IPS-11a (cell line): Measurements from ENCODE around the gene CHSY3.
"Not testable (repeated sequence)": the region's sequence is repeated elsewhere in the genome, so short reads cannot be mapped to it uniquely, and the experiment has no call there.

Source experiments
- H3K4me3 ChIP-seq: one replicate; pipeline ENCODE4 v1.5.1; 2013; ENCODE audit warnings: low read depth, low read length, control low read depth

The CHSY3 gene

DNA sequence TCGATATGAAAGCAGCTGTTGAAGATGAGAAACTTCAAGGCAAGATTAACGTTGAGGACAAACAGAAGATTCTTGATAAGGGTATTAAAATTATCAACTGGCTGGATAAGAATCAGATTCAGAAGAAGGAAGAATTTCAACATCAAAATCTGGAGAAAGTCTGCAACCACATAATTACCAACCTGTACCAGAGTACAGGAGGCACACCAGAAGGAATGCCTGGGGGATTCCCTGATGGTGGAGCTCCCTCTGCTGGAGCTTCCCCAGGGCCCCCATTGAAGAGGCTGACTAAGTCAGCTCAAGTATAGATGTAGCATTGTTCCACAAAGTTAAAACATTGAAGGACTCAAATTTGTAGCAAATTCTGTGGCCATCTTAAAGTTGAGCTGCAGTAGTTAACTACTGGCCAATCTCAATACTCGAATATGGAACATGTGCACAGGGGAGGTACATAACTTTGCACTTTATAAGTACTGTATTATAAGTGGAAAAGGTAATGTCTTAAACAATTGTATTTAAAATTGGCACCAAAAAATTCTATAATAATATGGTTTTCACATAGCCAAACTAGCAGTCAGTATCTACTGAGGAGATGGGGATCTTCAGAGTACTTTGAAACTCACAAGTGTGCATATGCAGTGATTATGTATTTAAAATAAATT is 237.5 kb downstream of the CHSY3 start:
- H3K4me3 ChIP-seq: no peak overlapping the region

DNA sequence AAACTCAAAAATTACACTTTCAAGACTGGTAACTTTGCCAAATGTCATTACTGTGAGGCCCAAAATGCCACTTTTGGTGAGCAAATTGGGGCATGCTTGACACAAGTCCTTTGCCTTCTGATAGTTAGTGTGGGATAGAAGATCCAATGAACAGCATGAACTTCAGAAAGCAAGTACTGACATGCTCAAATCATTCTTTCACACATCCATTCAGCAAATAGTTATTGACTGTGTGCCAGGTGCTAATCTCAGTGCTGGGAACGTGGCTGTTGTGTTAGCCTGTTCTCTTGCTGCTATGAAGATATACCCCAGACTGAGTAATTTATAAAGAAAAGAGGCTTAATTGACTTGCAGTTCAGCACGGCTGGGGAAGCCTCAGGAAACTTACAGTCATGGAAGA is 247.0 kb downstream of the CHSY3 start:
- H3K4me3 ChIP-seq: no peak overlapping the region

DNA sequence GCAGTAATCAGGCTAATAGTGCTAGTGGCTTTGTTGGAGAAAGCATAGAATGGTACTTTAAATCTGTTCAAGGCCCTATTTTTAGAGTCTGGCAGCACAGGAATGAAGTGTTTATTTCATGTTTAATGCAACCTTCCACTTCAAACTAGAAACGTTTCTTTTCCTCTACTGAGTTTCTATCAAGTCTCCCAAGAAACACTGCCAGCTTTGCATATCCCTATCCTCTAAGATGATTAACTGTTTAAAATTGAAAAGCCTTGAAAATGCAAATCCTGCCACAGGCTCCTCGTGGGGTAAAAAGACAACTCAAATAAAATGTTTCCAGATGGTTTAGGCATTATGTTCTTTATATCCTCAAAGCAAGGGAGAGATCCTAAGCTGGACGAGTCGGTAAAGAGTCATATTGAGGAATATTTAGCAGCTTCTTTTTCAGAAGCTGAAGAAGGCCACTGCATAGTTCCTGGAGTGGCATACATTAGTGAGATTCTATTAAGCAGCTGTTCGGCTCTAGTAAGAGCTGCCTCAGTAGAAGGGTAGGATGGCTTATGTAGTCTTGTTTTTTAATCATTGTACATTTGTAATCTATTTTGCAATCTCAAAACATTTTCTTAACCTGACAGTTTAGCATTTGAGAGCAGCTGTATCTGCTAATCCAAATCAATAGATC is 251.2 kb downstream of the CHSY3 start:
- H3K4me3 ChIP-seq: no peak overlapping the region

DNA sequence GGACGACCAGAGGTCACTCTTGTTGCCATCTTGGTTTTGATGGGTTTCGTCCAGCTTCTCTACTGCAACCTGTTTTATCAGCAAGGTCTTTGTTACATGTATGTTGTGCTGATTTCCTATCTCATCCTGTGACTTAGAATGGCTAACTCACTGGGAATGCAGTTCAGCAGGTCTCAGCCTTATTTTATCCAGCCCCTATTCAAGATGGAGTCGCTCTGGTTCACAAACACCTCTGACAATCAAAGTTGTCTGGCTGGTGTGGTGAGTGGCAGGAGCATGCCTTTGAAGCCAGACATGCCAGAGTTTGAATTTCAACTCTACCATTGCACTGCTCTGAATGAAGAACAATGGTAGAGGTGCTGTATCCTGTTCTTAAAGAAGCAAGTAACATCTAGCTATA is 253.8 kb downstream of the CHSY3 start:
- no peak overlapping the region for H3K4me3 ChIP-seq

DNA sequence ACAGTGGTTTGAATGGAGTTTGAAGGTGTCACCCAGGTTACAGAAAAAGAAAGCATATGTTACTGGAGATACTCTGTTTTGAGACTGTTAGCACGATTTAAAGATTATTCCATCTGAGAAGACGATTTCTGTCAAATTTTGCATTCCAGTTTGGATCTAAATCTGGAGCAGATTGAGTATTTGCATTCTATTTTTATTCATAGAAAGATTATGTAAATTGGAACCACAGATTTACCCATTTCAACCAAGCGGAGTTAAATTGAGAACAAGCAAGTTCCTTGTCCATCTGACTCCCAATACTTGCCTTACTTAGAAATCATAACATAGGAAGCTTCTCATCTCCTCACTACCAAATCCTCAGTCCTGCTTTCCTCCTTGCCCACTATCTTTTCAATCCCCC is 255.7 kb downstream of the CHSY3 start:
- no peak overlapping the region for H3K4me3 ChIP-seq

DNA sequence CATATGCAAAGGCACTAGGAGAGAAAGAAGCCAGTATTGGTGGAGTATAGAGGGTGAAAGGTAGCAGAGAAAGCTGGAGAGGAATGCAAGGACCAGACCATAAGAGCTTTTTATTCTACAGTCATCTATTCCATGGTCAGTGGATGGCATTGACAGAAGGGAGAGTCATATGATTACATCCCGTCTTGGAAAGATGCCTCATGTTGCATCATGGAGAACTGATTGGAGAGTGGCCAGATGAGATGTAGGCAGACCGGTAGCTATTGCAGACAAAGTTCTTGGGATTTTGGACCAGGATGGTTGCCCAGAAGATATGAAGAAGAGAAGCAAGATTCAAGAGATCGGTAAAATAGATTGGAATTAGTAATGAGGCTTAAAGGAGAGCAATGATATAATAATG is 260.7 kb downstream of the CHSY3 start:
- no peak overlapping the region for H3K4me3 ChIP-seq

DNA sequence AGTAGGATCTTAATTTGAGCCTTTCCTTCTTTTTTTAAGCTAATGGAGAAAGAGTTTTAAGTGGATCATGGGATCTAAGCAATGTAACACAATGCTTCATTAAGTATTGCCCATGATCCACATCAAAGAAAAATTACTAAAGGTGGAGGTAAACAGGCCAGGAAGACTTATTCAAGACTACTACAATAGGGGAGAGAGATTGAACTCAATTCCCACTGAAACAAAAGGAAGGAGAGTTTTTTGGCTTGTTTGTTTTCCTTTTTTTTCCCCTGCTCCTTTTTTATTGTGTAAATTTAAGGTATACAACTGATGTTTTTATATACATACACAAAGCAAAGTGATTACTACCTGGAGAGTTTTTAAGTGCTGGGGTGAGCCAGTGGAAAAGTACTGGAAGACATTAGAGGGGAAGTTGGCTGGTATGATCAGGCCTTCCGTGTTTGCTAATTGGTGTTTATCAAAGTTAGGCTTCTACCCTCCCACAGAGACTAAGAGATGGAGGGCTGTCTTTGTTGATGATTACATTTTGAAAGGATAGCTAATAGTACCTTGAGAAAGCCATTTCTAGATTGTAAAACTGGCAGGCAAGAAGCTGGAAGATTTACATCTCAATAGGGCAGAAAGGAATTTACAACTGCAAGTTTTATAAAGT is 262.7 kb downstream of the CHSY3 start:
- no peak overlapping the region for H3K4me3 ChIP-seq

DNA sequence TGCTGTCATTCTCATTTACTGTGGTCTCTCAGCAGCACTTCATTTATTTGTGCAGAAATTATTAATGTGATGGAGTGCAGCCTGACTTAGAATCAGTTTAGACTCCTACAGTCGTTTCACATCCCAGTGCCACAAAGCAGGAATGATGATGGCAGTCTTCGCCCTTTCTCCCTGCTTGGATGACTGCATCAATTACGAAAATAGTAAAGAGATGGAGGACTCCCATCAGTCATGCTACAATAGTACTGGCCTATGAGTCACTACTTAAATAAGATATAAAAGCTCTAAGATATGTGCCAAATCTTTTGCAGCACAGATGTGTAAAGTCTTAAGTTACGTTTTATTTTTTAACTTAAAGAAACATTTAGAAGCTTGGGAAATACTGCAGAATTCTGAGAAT is 263.9 kb downstream of the CHSY3 start:
- H3K4me3 ChIP-seq: no peak overlapping the region

DNA sequence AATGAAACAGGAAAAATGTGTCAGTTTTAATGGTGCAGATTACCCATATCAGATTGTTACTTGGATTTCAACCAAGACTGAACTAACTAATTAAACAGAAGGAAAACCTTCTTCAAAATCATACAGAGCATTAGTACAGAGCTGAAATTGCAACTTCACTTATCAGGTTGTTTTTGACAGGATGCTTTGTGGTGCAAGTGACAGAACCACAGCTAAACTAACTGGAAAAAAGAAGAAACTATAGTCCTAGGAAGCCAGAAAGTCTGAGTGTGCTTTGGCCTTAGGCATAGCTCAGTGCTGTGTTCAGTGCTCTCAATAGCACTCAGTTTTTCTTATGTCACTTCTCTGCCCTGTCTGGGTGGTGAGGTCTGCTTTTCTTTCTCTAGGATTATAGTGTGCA is 267.4 kb downstream of the CHSY3 start:
- no peak overlapping the region for H3K4me3 ChIP-seq

DNA sequence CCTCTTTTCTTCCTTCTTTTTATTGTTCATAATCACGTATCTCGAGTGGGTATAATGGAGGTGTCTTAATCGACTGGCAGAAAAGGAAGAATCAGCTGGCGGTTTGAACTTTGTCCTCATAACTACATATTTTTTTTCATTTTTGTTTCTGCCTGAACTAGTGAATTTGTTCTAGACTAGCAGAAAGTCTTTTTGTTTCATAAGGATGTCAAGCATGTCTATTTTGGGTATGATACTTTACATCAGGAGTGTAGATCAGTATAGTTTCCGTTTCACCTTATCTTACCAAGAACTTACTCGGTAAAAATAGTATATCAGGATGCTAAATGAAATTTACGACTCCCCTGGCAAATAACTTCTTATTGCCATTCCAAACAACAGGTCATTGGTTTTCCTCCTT is 278.9 kb downstream of the CHSY3 start:
- H3K4me3 ChIP-seq: no peak overlapping the region

DNA sequence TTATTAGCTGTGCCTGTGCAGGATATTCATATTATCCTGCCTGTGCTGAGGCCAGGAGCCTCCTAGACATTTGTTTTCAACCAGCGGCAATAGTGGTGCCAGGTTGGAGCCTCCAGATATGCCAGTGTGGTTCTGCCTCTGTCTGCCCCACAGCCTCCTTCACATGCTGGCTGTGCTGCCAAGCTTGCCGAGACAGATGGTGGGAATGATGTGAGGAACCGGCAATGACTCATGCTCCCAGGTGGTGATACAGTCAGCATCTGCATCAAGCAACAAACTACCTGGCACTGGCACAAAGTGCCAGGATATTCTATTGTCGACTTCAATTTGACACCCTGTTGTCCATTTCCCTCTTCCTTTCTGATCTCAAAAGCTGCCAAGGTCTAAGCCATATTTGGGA is 285.7 kb downstream of the CHSY3 start:
- no peak overlapping the region for H3K4me3 ChIP-seq

DNA sequence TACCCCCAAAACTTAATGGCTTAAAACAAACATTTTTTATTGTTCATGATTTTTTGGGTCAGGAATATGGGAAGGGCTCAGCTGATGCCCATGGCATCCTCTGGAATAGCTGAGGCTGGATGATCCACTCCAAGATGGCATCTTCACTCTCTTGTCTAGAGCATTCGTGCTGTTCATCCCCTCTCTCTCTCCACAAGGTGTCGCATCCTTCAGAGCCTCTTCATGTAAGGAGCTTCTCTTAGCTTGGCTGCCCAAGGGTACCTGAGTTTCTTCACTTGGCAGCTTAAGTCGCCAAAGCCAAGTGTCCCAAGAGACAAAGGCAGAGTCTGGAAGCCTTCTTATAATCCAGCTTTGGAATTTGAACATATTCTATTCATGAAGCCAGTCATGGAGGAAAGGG is 294.7 kb downstream of the CHSY3 start:
- no peak overlapping the region for H3K4me3 ChIP-seq

DNA sequence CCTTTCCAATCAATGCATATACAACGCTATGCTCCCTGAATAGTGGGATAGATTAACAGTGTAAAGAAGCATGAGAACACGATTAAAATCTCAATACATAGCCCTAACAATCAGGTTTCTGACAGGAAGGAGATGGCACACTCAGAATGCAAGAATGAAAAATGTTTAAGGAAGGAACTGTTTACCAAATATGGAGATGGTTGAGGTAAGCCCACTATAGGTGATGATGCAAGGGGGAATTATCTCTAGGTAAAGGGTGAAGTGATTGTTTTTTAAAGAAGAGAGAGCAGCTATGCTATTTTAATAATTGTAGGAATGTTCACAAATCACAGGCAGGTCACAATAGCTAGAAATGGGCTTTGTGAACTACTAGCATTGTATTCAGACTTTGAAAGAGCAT is 302.4 kb downstream of the CHSY3 start:
- H3K4me3 ChIP-seq: no peak overlapping the region

DNA sequence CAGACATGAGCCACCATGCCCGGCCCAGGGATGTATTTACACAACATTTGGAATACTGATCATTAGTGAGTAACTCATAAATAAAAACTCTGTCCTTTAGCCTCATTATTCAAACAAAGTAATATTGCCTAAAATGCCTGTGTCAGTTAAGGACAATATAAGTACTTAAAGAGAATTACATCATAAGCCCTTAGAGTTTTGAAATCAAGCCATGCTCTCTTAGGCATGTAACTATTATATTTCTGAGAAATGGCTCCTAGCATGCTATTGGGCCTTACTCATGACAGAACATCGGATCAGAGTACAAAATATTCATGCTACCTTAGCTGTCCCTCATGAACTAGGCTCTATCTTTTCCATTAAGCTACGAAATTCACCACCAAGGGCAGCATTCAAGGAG is 309.3 kb downstream of the CHSY3 start:
- no peak overlapping the region for H3K4me3 ChIP-seq

DNA sequence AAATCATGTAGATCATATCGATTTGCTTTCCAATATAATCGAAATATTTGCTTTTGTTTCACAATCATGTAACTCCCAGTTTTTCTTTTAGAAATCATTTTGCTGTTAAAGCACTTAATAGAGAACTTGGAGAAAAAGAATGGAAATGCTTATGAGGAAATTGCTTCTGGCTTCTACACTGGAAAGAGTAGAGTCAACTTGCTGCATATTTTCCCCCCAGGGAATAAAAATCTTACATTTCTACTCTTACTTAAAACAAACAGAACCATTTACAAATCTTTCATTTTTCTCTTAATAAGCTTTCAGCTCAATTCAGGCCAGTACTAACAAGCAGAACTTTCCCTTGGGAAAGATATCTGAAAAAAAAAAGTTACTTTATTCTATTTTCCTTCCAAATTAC is 312.0 kb downstream of the CHSY3 start:
- H3K4me3 ChIP-seq: no peak overlapping the region

DNA sequence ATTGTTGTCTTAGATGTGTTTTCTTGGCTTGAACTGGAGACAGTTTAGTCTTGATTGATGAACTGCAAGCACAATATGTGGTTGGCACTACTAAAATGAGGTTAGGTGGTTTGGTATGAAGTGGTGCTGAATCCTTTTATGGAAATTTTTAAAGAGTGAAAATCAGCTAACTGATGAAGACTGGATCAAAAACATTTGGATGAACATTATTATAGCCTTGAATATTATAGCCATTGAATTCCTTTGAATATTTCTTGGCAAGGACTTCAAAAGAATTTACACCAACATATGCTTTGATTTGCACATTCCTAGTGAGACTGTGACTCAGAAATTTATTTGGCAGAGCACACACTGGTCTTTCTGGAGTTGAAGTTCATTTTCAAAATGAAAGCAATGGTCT is 318.3 kb downstream of the CHSY3 start:
- no peak overlapping the region for H3K4me3 ChIP-seq

DNA sequence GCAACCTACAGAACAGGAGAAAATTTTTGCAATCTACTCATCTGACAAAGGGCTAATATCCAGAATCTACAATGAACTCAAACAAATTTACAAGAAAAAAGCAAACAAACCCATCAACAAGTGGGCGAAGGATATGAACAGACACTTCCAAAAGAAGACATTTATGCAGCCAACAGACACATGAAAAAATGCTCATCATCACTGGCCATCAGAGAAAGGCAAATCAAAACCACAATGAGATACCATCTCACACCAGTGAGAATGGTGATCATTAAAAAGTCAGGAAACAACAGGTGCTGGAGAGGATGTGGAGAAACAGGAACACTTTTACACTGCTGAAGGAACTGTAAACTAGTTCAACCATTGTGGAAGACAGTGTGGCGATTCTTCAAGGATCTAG is 322.3 kb downstream of the CHSY3 start:
- not testable (repeated sequence) for H3K4me3 ChIP-seq

DNA sequence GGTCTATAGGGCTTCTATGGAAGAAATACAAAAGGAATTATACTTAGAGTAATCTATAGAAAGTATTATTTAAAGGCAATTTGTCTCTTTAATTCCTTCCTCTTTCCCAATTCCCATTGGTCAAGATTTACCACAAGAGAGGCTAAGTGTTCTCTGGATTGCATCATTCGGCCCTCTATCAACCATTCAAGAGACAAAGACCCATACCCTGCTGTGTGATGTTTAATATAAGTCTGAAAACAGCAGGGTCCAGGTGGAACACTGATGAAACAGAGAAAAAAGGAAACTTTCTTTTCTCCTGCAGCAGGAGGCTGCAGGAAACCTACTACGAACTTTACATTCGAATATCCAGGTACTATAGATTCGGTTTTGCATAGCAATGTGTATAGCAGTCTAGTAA is 323.4 kb downstream of the CHSY3 start:
- no peak overlapping the region for H3K4me3 ChIP-seq

DNA sequence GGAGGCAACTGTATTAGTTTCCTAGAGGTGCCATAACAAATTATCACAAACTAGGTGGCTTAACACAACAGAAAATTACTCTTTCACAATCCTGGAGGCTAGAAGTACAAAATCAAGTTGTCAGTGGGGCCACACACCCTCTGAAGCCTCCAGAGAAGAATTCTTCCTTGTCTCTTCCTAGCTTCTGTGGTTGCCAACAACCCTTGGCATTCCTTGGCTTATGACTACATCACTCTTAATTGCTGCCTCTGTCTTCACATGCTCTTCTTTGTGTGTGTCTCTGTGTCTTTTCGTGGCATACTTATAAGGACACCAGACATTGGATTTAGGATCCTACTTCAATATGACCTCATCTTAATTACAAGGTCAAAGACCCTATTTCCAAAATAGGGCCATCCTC is 327.5 kb downstream of the CHSY3 start:
- no peak overlapping the region for H3K4me3 ChIP-seq

DNA sequence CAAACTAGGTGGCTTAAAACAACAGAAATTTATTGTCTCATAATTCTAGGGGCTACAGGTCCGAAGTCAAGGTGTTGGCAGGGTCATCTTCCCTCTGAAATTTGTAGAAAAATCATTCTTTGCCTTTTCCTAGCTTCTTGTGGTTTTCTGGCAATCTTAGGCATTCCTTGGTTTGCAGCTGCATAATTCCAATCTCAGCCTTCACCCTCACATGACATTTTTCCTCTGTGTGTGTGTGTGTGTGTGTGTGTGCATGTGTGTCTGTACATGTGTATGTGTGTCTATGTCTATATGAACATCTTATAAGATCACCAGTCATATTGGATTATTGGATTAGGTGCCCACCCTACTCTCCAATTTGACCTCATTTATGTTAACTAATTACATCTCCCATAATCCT is 330.6 kb downstream of the CHSY3 start:
- no peak overlapping the region for H3K4me3 ChIP-seq
